ENCODE data around the gene FOXO3.
A peak's percentile ranks its signal among the peaks of the same experiment; 100 is the strongest.

FOXO3 gene

GRCh38 chr6:108546079-108547049 is 14.4 kb upstream of the FOXO3 start:
- TF ChIP-seq CTCF (IDR thresholded peaks at IDR 0.05; ENCODE audit: insufficient read depth, low read depth, low read length, missing control alignments), result no peak
- DNase-seq (ENCODE audit: low read depth), result no peak
- no peak overlapping the region for H3K4me3 ChIP-seq (ENCODE audit: low read length)

- no peak for DNase-seq (ENCODE audit: low read depth)
- no peak overlapping the region for H3K4me3 ChIP-seq (ENCODE audit: low read length)
- TF ChIP-seq CTCF (IDR thresholded peaks at IDR 0.05; ENCODE audit: insufficient read depth, low read depth, low read length, missing control alignments), result no peak
Measured at GRCh38 chr6:108549241-108549640, 11.5 kb upstream of the FOXO3 start.

GRCh38 chr6:108549741-108550140 is 11.0 kb upstream of the FOXO3 start:
- no peak for TF ChIP-seq CTCF (IDR thresholded peaks at IDR 0.05; ENCODE audit: insufficient read depth, low read depth, low read length, missing control alignments)
- no peak overlapping the region for H3K4me3 ChIP-seq (ENCODE audit: low read length)
- no peak for DNase-seq (ENCODE audit: low read depth)

- DNase-seq (ENCODE audit: low read depth), result no peak
- no peak for TF ChIP-seq CTCF (IDR thresholded peaks at IDR 0.05; ENCODE audit: insufficient read depth, low read depth, low read length, missing control alignments)
- H3K4me3 ChIP-seq (ENCODE audit: low read length), result no peak overlapping the region
Measured at GRCh38 chr6:108550256-108550655, 10.5 kb upstream of the FOXO3 start.

GRCh38 chr6:108555399-108556052 is 5.2 kb upstream of the FOXO3 start:
- DNase-seq (ENCODE audit: low read depth), result peak; percentile 84
- no peak for TF ChIP-seq CTCF (IDR thresholded peaks at IDR 0.05; ENCODE audit: insufficient read depth, low read depth, low read length, missing control alignments)
- no peak overlapping the region for H3K4me3 ChIP-seq (ENCODE audit: low read length)

GRCh38 chr6:108556250-108556649 is 4.5 kb upstream of the FOXO3 start:
- TF ChIP-seq CTCF (IDR thresholded peaks at IDR 0.05; ENCODE audit: insufficient read depth, low read depth, low read length, missing control alignments), result no peak
- H3K4me3 ChIP-seq (ENCODE audit: low read length), result no peak overlapping the region
- DNase-seq (ENCODE audit: low read depth), result no peak
